Activated CD8-positive, alpha-beta memory T cell treated with anti-CD3 and anti-CD28 coated beads, Interleukin-2, amount 10 ng/mL, durations not matched to agents 7 days and 5 days (primary cell): ENCODE data around the gene BET1. TPM values are rescaled to one million over a fixed set of nuclear protein-coding genes. Genes with fewer than 3 reads are reported as not detected.

Experiments
- total RNA-seq, 2 experiments: library from RNA; stranded (reverse); gene quantifications; one replicate each; pipeline ENCODE4 v1.2.3, GENCODE V29; 2021

BET1 gene
- total RNA-seq, 2 experiments from 2014 or later: 13.6 to 17.4 TPM

Other genes with a start within 250 kb of the BET1 start
- gene TFPI2, start 113.6 kb downstream of the BET1 start, total RNA-seq: under 1 TPM in 1 of 2 experiments, not detected in 1; 0.30 TPM
- gene GNGT1, start 97.8 kb downstream of the BET1 start, total RNA-seq: not detected
- not detected for gene GNG11, start 82.6 kb downstream of the BET1 start, total RNA-seq